ENCODE data around the gene ABCB1.

DNA sequence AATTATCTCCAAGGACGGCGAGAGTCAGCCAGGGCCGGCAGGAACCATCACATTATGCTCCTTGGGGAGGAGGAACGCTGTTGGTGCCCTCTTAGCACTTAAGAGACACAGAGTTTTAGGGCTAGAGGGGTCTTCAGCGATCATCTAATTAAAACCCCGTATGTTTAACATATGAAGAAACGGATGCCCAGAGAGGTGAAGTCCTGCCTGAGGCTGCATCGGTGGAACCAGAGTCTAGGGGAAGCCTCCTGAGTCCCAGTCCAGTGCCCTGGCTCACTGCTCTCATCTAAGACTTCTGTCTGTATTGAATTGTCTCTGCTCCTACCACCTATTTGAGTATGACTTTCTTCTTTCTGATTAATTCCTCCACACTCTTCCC lies 124.5 kb downstream of the ABCB1 start:
- TF ChIP-seq CTCF (IDR thresholded peaks at IDR 0.05) (no peak), ZFX (IDR thresholded peaks at IDR 0.05; ENCODE audit: borderline replicate concordance) (no peak)

Data from 22Rv1 (cell line).